Kidney (tissue), 14 donors: ENCODE measurements around the gene GNAO1. TPM values are rescaled to one million over a fixed set of nuclear protein-coding genes. Genes with fewer than 3 reads are reported as not detected.
"Not testable (repeated sequence)": the region's sequence is repeated elsewhere in the genome, so short reads cannot be mapped to it uniquely, and the experiment has no call there.

Source experiments
- DNase-seq, 5 donors: peaks; one replicate each; pipeline ENCODE4 v3.0.0-alpha.2; 2013 to 2020
- FAIRE-seq: peaks from 2 replicates; lab custom pipeline; 2012; peaks lifted over from hg19 to GRCh38; lab: Jason Lieb, UNC
- H3K27ac ChIP-seq, 2 donors: one replicate each; pipeline ENCODE4 v1.7.0; 2013; ENCODE audit warnings: low read depth in 2 of 2, low read length in 2 of 2, inconsistent platforms in 1 of 2
- H3K27me3 ChIP-seq: one replicate; pipeline ENCODE4 v1.7.1; 2013; ENCODE audit warnings: low read length, inconsistent platforms; ENCODE audit not compliant: control insufficient read depth, insufficient read depth
- H3K36me3 ChIP-seq, 3 donors: one replicate each; pipeline versions ENCODE4 v1.7.0 to v1.7.1; 2013; ENCODE audit warnings: low read length in 3 of 3, control low read depth in 1 of 3, inconsistent platforms in 1 of 3; ENCODE audit not compliant: insufficient read depth in 3 of 3, control insufficient read depth in 2 of 3
- H3K4me1 ChIP-seq, 3 donors: one replicate each; pipeline versions ENCODE4 v1.7.0 to v1.7.1; 2013; ENCODE audit warnings: low read length in 3 of 3, inconsistent platforms in 1 of 3, low read depth in 1 of 3; ENCODE audit not compliant: control insufficient read depth in 2 of 3, insufficient read depth in 2 of 3
- H3K4me3 ChIP-seq, 3 donors: one replicate each; pipeline versions ENCODE4 v1.7.0 to v1.8.1; 2013; ENCODE audit warnings: low read length in 3 of 3, control low read depth in 1 of 3, inconsistent platforms in 1 of 3
- H3K9ac ChIP-seq, 3 donors: one replicate each; pipeline versions ENCODE4 v1.7.0 to v1.7.1; 2013; ENCODE audit warnings: low read length in 3 of 3, control low read depth in 1 of 3, inconsistent platforms in 1 of 3
- H3K9me3 ChIP-seq, 3 donors: one replicate each; pipeline versions ENCODE4 v1.7.0 to v1.7.1; 2013; ENCODE audit warnings: low read length in 3 of 3, control low read depth in 1 of 3, inconsistent platforms in 1 of 3; ENCODE audit not compliant: control insufficient read depth in 2 of 3, insufficient read depth in 1 of 3
- intact Hi-C: fragments of 100-400 bp; cut with DNase I; formaldehyde crosslinking; loops from one replicate; pipeline ENCODE4 v1.11.1; 2022
- polyA plus RNA-seq: library from polyadenylated mRNA; stranded (reverse); fragments of 350-450 nt; fragmentation: Illumina TruSeq; extraction: RNeasy Lipid Tissue Mini Kit (QIAGEN cat#74804); gene quantifications from one replicate; pipeline ENCODE4 v1.2.3, GENCODE V29; 2014; ENCODE audit warnings: low read depth, low replicate concordance; ENCODE audit not compliant: insufficient read depth
- total RNA-seq: library from RNA; stranded (reverse); fragmentation: NEBNext Ultra II Directional; extraction: Animal tissue kit (Norgen Biotek cat#: 25700); gene quantifications from one replicate; pipeline ENCODE4 v1.2.1, GENCODE V29; 2021
- TF ChIP-seq, protein P1 (sequence below): IDR thresholded peaks from 3 replicates; pipeline ENCODE4 v1.5.1; 2012; ENCODE audit warnings: mild to moderate bottlenecking, moderate library complexity, borderline replicate concordance; ENCODE audit not compliant: insufficient read depth; ENCODE audit errors: extremely low read depth
- donor health status: control.
- donor health status: control.
- donor health status: control.
- donor health status: control.
- donor health status: control.
- donor health status: DM: yes; HTN: yes; CAD: no.
- donor health status: Normal renal cell carcinoma (clear cell type).

The GNAO1 gene
- total and polyA plus RNA-seq, 2 donors from 2014 or later: 1.5 to 4.3 TPM

DNA sequence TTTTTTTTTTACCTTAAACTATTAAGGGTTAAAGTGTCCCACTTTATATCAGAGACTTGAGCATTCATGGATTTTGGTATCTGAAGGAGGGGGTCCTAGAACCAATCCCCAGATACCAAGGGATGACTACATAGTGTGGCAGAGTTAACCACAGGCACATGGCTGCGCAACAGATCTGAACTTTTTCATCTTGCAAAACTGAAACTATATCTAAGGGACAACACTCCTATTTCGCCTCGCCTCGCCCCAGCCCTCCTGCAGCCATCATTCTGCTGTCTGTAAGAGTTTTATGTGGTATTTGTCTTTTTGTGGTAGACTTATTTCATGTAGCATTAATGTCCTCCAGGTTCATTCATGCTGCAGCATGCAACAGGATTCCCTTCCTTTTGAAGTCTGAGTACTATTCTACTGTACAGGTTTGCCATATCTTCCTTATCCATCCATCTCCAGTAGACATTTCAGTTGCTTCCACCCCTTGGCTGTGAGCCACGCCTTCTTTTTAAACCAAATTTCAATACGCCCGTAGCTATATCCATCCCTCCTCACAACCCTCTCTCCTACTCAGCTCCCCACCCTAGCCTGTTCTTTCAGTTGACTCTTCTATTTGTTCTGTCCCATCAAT, 180.8 kb downstream of the GNAO1 start:
- FAIRE-seq: no peak

DNA sequence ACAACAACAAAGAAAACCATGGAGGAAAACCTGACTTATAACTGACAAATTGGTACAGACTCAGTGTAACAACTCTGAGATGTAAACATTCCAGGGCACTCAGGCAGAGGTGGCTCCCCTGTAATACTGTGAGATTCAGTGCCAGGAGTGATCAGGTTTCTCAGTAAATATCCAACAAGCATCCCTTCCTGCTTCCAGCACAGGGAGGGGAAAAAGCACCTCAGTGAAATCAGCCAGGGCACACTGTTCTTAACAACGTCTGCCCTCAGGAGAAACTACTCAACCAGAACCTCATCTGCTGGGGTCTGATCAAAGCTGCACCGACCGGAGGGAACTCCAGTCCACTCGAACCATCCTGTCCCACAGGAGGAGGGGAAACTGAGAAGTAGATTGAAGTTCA, 181.7 kb downstream of the GNAO1 start:
- no peaks in the 10 kb centered on the region for H3K9me3 ChIP-seq
- H3K4me1 ChIP-seq: peaks cover 12 to 52% (median 34%) of the 10 kb centered on the region in 3 donors
- H3K27ac ChIP-seq: peak overlapping the region; percentile 43 to 80
- peak in 4 of 5 donors; percentile 76 to 94 (median 85) for DNase-seq
- H3K27me3 ChIP-seq: no peaks in the 10 kb centered on the region
- H3K36me3 ChIP-seq: peaks cover 0 to 6% (median 4%) of the 10 kb centered on the region in 3 donors
- no peak overlapping the region for H3K4me3 ChIP-seq
- intact Hi-C loops: no loop called here
- peak overlapping the region in 1 of 3 donors; percentile 23 for H3K9ac ChIP-seq
- TF ChIP-seq, protein P1, sequence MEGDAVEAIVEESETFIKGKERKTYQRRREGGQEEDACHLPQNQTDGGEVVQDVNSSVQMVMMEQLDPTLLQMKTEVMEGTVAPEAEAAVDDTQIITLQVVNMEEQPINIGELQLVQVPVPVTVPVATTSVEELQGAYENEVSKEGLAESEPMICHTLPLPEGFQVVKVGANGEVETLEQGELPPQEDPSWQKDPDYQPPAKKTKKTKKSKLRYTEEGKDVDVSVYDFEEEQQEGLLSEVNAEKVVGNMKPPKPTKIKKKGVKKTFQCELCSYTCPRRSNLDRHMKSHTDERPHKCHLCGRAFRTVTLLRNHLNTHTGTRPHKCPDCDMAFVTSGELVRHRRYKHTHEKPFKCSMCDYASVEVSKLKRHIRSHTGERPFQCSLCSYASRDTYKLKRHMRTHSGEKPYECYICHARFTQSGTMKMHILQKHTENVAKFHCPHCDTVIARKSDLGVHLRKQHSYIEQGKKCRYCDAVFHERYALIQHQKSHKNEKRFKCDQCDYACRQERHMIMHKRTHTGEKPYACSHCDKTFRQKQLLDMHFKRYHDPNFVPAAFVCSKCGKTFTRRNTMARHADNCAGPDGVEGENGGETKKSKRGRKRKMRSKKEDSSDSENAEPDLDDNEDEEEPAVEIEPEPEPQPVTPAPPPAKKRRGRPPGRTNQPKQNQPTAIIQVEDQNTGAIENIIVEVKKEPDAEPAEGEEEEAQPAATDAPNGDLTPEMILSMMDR: no peak
- FAIRE-seq: no peak

More for the DNA sequence above, 180.8 kb downstream of the GNAO1 start:
- Histone ChIP-seq H3K27ac (peak overlapping the region; percentile 80 to 82), H3K4me3 (no peak overlapping the region), H3K9ac (no peak overlapping the region), H3K4me1 (peaks cover 12 to 60% (median 39%) of the 10 kb centered on the region in 3 donors), H3K36me3 (peaks cover 2 to 7% (median 4%) of the 10 kb centered on the region in 3 donors), H3K27me3 (no peaks in the 10 kb centered on the region), H3K9me3 (no peaks in the 10 kb centered on the region)
- TF ChIP-seq, protein P1: no peak
- no peak for DNase-seq
- intact Hi-C loops: no loop called here

DNA sequence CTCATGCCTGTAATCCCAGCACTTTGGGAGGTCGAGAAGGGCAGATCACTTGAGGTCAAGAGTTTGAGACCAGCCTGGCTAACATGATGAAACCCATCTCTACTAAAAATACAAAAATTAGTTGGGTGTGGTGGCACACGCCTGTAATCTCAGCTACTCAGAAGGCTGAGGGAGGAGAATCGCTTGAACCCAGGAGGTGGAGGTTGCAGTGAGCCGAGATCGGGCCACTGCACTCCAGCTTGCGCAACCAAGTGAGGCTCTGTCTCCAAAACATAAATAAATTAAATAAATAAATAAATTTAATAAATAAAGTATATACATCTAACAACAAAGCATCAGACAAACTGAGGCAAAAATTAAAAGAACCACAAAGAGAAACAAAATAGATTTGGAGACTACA, 184.5 kb downstream of the GNAO1 start:
- FAIRE-seq, intact Hi-C loops, H3K27ac ChIP-seq: not testable (repeated sequence)

DNA sequence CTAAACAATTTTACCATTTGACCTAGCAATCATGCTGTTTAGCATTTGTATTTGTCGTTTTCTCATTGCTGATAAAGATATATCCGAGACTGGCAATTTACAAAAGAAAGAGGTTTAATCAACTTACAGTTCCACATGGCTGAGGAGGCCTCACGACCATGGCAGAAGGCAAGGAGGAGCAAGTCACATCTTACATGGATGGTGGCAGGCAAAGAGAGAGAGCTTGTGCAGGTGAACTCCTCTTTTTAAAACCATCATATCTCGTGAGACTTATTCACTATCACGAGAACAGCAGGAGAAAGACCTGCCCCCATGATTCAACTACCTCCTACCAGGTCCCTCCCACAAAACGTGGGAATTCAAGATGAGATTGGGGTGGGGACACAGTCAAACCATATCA, 187.8 kb downstream of the GNAO1 start:
- H3K4me3 ChIP-seq, FAIRE-seq, DNase-seq, H3K9me3 ChIP-seq, H3K4me1 ChIP-seq, H3K9ac ChIP-seq, intact Hi-C loops, H3K27ac ChIP-seq, H3K27me3 ChIP-seq: not testable (repeated sequence)
- H3K36me3 ChIP-seq: peaks cover 12 to 26% (median 17%) of the 10 kb centered on the region in 3 donors

More for the DNA sequence above, 184.5 kb downstream of the GNAO1 start:
- H3K4me1 ChIP-seq: peaks cover 9 to 26% (median 18%) of the 10 kb centered on the region in 3 donors
- H3K9ac ChIP-seq, H3K27me3 ChIP-seq, H3K9me3 ChIP-seq, DNase-seq, H3K36me3 ChIP-seq, H3K4me3 ChIP-seq: not testable (repeated sequence)

DNA sequence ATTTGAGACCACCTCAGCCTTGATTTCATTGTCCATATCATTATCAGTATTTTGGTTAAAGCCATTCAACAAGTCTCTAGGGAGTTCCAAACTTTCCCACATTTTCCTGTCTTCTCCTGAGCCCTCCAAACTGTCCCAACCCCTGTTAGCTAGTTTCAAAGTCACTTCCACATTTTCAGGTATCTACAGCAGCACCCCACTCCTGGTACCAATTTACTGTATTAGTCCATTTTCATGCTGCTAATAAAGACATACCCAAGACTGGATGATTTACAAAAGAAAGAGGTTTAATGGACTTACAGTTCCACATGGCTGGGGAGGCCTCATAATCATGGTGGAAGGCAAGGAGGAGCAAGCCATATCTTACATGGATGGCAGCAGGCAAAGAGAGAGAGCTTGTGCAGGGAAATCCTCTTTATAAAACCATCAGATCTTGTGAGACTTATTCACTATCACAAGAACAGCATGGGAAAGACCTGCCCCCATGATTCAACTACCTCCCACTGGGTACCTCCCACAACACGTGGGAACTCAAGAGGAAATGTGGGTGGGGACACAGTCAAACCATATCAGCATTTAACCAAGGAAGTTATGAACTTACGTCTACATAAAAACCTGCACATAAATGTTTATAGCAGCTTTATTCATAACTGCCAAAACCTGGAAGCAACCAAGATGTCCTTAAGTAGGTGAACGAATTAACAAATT, 189.6 kb downstream of the GNAO1 start:
- H3K27ac ChIP-seq, DNase-seq, H3K4me3 ChIP-seq, intact Hi-C loops, H3K27me3 ChIP-seq, H3K4me1 ChIP-seq, FAIRE-seq, H3K9me3 ChIP-seq, H3K9ac ChIP-seq: not testable (repeated sequence)
- H3K36me3 ChIP-seq: peaks cover 15 to 44% (median 16%) of the 10 kb centered on the region in 3 donors
